H1 (cell line): Measurements from ENCODE around the gene ZNF846. TPM values are rescaled to one million over a fixed set of nuclear protein-coding genes. Genes with fewer than 3 reads are reported as not detected.

Source experiments
- CTCF ChIA-PET: fragments of 300-600 bp; sonication (Branson Sonifier 250); formaldehyde crosslinking; loops from one replicate; lab custom pipeline; 2021; ENCODE audit not compliant: partially characterized antibody; lab: Charles Lee
- POLR2A ChIA-PET: fragments of 300-600 bp; sonication (Branson Sonifier 250); formaldehyde crosslinking; loops from one replicate; lab custom pipeline; 2021; ENCODE audit warnings: inconsistent platforms; ENCODE audit not compliant: partially characterized antibody; lab: Charles Lee
- DNase-seq, 2 experiments: peaks; one replicate each; pipeline versions ENCODE4 v3.0.0 to v3.0.0-alpha.2; 2010 to 2022; ENCODE audit warnings: low spot score in 2 of 2, low read depth in 1 of 2, mixed read lengths in 1 of 2
- FAIRE-seq: peaks from 2 replicates; lab custom pipeline; 2011; peaks lifted over from hg19 to GRCh38; lab: Jason Lieb, UNC
- H2AFZ ChIP-seq: 2 replicates; pipeline ENCODE4 v1.8.1; 2012; ENCODE audit warnings: low read length, inconsistent platforms
- H2AK5ac ChIP-seq: 2 replicates; pipeline ENCODE4 v1.6.1; 2013; ENCODE audit warnings: low read depth, low read length
- H2BK120ac ChIP-seq: replicated peaks from 2 replicates; pipeline ENCODE3; 2013; ENCODE audit warnings: low read depth, low read length, inconsistent platforms
- H2BK12ac ChIP-seq: 2 replicates; pipeline ENCODE4 v1.6.1; 2013; ENCODE audit warnings: low read depth, low read length
- H2BK15ac ChIP-seq: 2 replicates; pipeline ENCODE4 v1.6.1; 2013; ENCODE audit warnings: low read length
- H2BK20ac ChIP-seq: 2 replicates; pipeline ENCODE4 v1.6.1; 2013; ENCODE audit warnings: low read length
- H2BK5ac ChIP-seq: 2 replicates; pipeline ENCODE4 v1.6.1; 2013; ENCODE audit warnings: low read depth, low read length
- H3K14ac ChIP-seq: 2 replicates; pipeline ENCODE4 v1.6.1; 2013; ENCODE audit warnings: inconsistent platforms; ENCODE audit not compliant: insufficient read length
- H3K18ac ChIP-seq: 2 replicates; pipeline ENCODE4 v1.6.1; 2013; ENCODE audit warnings: low read length; ENCODE audit errors: extremely low read depth
- H3K23ac ChIP-seq: 2 replicates; pipeline ENCODE4 v1.6.1; 2013; ENCODE audit warnings: inconsistent platforms; ENCODE audit not compliant: insufficient read length
- H3K23me2 ChIP-seq: 2 replicates; pipeline ENCODE4 v1.6.1; 2013; ENCODE audit warnings: low read depth, low read length
- H3K27ac ChIP-seq: 2 replicates; pipeline ENCODE4 v1.6.1; 2011; ENCODE audit warnings: low read depth, low read length, inconsistent platforms
- H3K27me3 ChIP-seq, 4 experiments: replicated peaks in 1 of 4; 1 replicate in 1 of 4; 2 replicates in 3 of 4; pipeline versions ENCODE4 v1.6.1 to v1.8.1; 2011 to 2013; ENCODE audit warnings: low read length in 3 of 4, mild to moderate bottlenecking in 3 of 4, inconsistent platforms in 2 of 4, mixed read lengths in 2 of 4, moderate library complexity in 1 of 4; ENCODE audit not compliant: control insufficient read depth in 3 of 4, insufficient read depth in 3 of 4; ENCODE audit errors: extremely low read depth in 1 of 4
- H3K36me3 ChIP-seq, 4 experiments: 2 replicates each; pipeline versions ENCODE4 v1.6.1 to v1.8.1; 2011 to 2013; ENCODE audit warnings: mild to moderate bottlenecking in 4 of 4, low read length in 3 of 4, moderate library complexity in 2 of 4, control low read depth in 1 of 4, inconsistent platforms in 1 of 4; ENCODE audit not compliant: insufficient read depth in 4 of 4, control insufficient read depth in 2 of 4
- H3K4ac ChIP-seq: replicated peaks from 2 replicates; pipeline ENCODE3; 2013; ENCODE audit warnings: low read length, low read depth, mixed read lengths, inconsistent platforms; ENCODE audit not compliant: insufficient read length
- H3K4me1 ChIP-seq, 4 experiments: replicated peaks in 1 of 4; 1 replicate in 1 of 4; 2 replicates in 3 of 4; pipeline versions ENCODE4 v1.6.1 to v1.8.1; 2011 to 2013; ENCODE audit warnings: low read length in 3 of 4, inconsistent platforms in 2 of 4, mixed read lengths in 1 of 4; ENCODE audit not compliant: insufficient read depth in 4 of 4, control insufficient read depth in 3 of 4
- H3K4me2 ChIP-seq, 2 experiments: 2 replicates each; pipeline versions ENCODE4 v1.6.1 to v1.8.1; 2011 to 2013; ENCODE audit warnings: low read depth in 2 of 2, low read length in 2 of 2, control low read depth in 1 of 2, inconsistent platforms in 1 of 2, mild to moderate bottlenecking in 1 of 2; ENCODE audit not compliant: insufficient read depth in 1 of 2
- H3K4me3 ChIP-seq, 4 experiments: fragments of 200-600, 300-600 bp in 1 of 4; sonication (generic), shearing (Covaris generic), sonication (Bioruptor Twin) in 1 of 4; 2 replicates each; pipeline versions ENCODE4 v1.5.1 to v1.8.1; 2011 to 2016; ENCODE audit warnings: low read length in 4 of 4, low read depth in 3 of 4, control low read depth in 2 of 4, inconsistent platforms in 2 of 4, mild to moderate bottlenecking in 2 of 4, mixed read lengths in 1 of 4, moderate library complexity in 1 of 4; ENCODE audit not compliant: insufficient read depth in 2 of 4; ENCODE audit errors: extremely low read depth in 1 of 4
- H3K56ac ChIP-seq: replicated peaks from 2 replicates; pipeline ENCODE3; 2013; ENCODE audit warnings: low read depth, mild to moderate bottlenecking, mixed read lengths, low read length, inconsistent platforms; ENCODE audit not compliant: insufficient read length
- H3K79me1 ChIP-seq: 2 replicates; pipeline ENCODE4 v1.6.1; 2013; ENCODE audit warnings: low read depth, low read length, control low read depth
- H3K79me2 ChIP-seq, 2 experiments: 2 replicates each; pipeline versions ENCODE4 v1.6.1 to v1.8.1; 2012 to 2013; ENCODE audit warnings: low read length in 2 of 2, mild to moderate bottlenecking in 2 of 2, inconsistent platforms in 1 of 2; ENCODE audit not compliant: insufficient read depth in 2 of 2, control insufficient read depth in 1 of 2
- H3K9ac ChIP-seq, 4 experiments: replicated peaks in 1 of 4; 1 replicate in 1 of 4; 2 replicates in 3 of 4; pipeline versions ENCODE4 v1.6.1 to v1.8.1; 2011 to 2013; ENCODE audit warnings: low read depth in 3 of 4, low read length in 3 of 4, control low read depth in 2 of 4, mild to moderate bottlenecking in 2 of 4, moderate library complexity in 2 of 4, inconsistent platforms in 1 of 4; ENCODE audit errors: extremely low read depth in 1 of 4
- H3K9me3 ChIP-seq, 2 experiments: 2 replicates each; pipeline versions ENCODE4 v1.6.1 to v1.8.1; 2012 to 2013; ENCODE audit warnings: mild to moderate bottlenecking in 2 of 2, moderate library complexity in 2 of 2, control low read depth in 1 of 2, inconsistent platforms in 1 of 2, low read depth in 1 of 2, low read length in 1 of 2, mixed read lengths in 1 of 2; ENCODE audit not compliant: insufficient read depth in 2 of 2
- H4K20me1 ChIP-seq, 2 experiments: replicated peaks in 1 of 2; 2 replicates each; pipeline versions ENCODE3 to v1.8.1; 2011 to 2013; ENCODE audit warnings: inconsistent platforms in 2 of 2, low read length in 2 of 2, mild to moderate bottlenecking in 1 of 2; ENCODE audit not compliant: insufficient read depth in 2 of 2, control insufficient read depth in 1 of 2
- H4K5ac ChIP-seq: 2 replicates; pipeline ENCODE4 v1.6.1; 2013; ENCODE audit warnings: low read length, low read depth, mixed read lengths, inconsistent platforms; ENCODE audit not compliant: insufficient read length
- H4K8ac ChIP-seq: 2 replicates; pipeline ENCODE4 v1.8.0; 2013; ENCODE audit warnings: mild to moderate bottlenecking, moderate library complexity, low read length, inconsistent platforms; ENCODE audit not compliant: insufficient read depth; ENCODE audit errors: extremely low read depth
- H4K91ac ChIP-seq: replicated peaks from 2 replicates; pipeline ENCODE3; 2013; ENCODE audit warnings: low read length, mixed read lengths, inconsistent platforms; ENCODE audit not compliant: insufficient read length
- WGBS, 2 experiments: shearing (Covaris generic) in 1 of 2; methylation state at CpG; one replicate each; pipeline versions ENCODE4 v1.1.6 to v1.1.7; 2013 to 2015; ENCODE audit warnings: low lambda C conversion rate in 2 of 2, mixed read lengths in 2 of 2, inconsistent platforms in 1 of 2, low coverage in 1 of 2, missing lambda C conversion rate in 1 of 2; ENCODE audit not compliant: insufficient replicate concordance in 2 of 2, insufficient coverage in 1 of 2, insufficient read length in 1 of 2; ENCODE audit errors: extremely low coverage in 1 of 2, missing lambda C conversion rate in 1 of 2; 5-methylcytosine and 5-hydroxymethylcytosine counted together
- polyA plus RNA-seq, 7 experiments: library from polyadenylated mRNA; depleted of rRNA in 3 of 7; stranded (reverse) in 5 of 7; unstranded in 2 of 7; fragments of >200 nt in 5 of 7; fragments of 200-250 nt in 2 of 7; gene quantifications; 1 replicate in 5 of 7; 2 replicates in 1 of 7; 4 replicates in 1 of 7; pipeline versions ENCODE4 v1.2.1 to v1.2.3, GENCODE V29; 2011 to 2013; ENCODE audit warnings: missing spikeins in 2 of 7, mixed read lengths in 2 of 7
- total RNA-seq: library from RNA; stranded (reverse); fragmentation: NEBNext Ultra II Directional; extraction: Animal tissue kit (Norgen Biotek cat#: 25700); gene quantifications from 2 replicates; pipeline ENCODE4 v1.2.1, GENCODE V29; 2021

ZNF846 gene
- total and polyA plus RNA-seq, 2 of the 8 experiments (the other 6 are each of a cell fraction or from before 2014, with no cell fraction given): 4.5 to 9.0 TPM

- H3K27ac ChIP-seq: no peak overlapping the region
- 87% methylated on average over 5 of the region's 5 CpGs; no CpG with 5 or more reads in 1 of the 2 experiments for WGBS, 2 experiments
Observed at GRCh38 chr19:9797871-9798270, 29.3 kb upstream of the ZNF846 start.

More at GRCh38 chr19:9797871-9798270, 29.3 kb upstream of the ZNF846 start:
- peaks cover 6% of the 10 kb centered on the region; the same call in 1 of the 2 replicates for H3K23me2 ChIP-seq
- ChIA-PET POLR2A (interaction anchor here (0.8 kb wide), 1 partner anchor 179 kb away, joined by 3 read pairs; no protein-coding TSS in a partner anchor), CTCF (interaction anchor here (0.7 to 4.8 kb wide), 5 partner anchors 8 to 172 kb away, joined by 3 to 47 read pairs (median 4); no protein-coding TSS in a partner anchor)
- DNase-seq (no peak), FAIRE-seq (no peak)
- no peak overlapping the region for H2AK5ac ChIP-seq
- H2BK15ac ChIP-seq: no peak overlapping the region
- H3K4me1 ChIP-seq: no peaks in the 10 kb centered on the region; a peak in 1 of 7 replicates
- H3K14ac ChIP-seq: no peak overlapping the region
- H3K9me3 ChIP-seq: no peaks in the 10 kb centered on the region
- no peak overlapping the region for H4K91ac ChIP-seq
- H2BK20ac ChIP-seq: no peak overlapping the region
- no peaks in the 10 kb centered on the region for H4K20me1 ChIP-seq
- H2BK12ac ChIP-seq: no peak overlapping the region
- H3K4me2 ChIP-seq: no peak overlapping the region
- H3K36me3 ChIP-seq: no peaks in the 10 kb centered on the region
- H4K5ac ChIP-seq: no peak overlapping the region
- H3K27me3 ChIP-seq: no peaks in the 10 kb centered on the region
- H3K4me3 ChIP-seq: no peak overlapping the region
- no peak overlapping the region for H3K18ac ChIP-seq
- no peak overlapping the region for H4K8ac ChIP-seq
- no peak overlapping the region for H3K56ac ChIP-seq
- no peak overlapping the region for H2BK120ac ChIP-seq
- no peak overlapping the region for H3K23ac ChIP-seq
- H3K79me2 ChIP-seq: no peaks in the 10 kb centered on the region
- 0 out of 2 replicates have a peak, but pooled peaks cover 2% of the 10 kb centered on the region for H3K79me1 ChIP-seq
- H3K4ac ChIP-seq: no peak overlapping the region
- H2BK5ac ChIP-seq: no peak overlapping the region
- no peak overlapping the region for H2AFZ ChIP-seq
- no peak overlapping the region for H3K9ac ChIP-seq
